Right lobe of liver (tissue), 4 donors: ENCODE data around the gene SLC12A3.

Experiments
- CTCF ChIP-seq, 4 donors: fragments of 200-600 bp in 3 of 4; fragments of 450-650 bp in 1 of 4; IDR thresholded peaks; one replicate each; pipeline versions ENCODE4 v1.5.1 to v1.8.0; 2016 to 2022; ENCODE audit warnings: antibody characterized with exemption in 4 of 4, mild to moderate bottlenecking in 2 of 4
- POLR2A ChIP-seq: fragments of 450-650 bp; IDR thresholded peaks from one replicate; pipeline ENCODE4 v1.6.1; 2017; ENCODE audit warnings: antibody characterized with exemption, mild to moderate bottlenecking
- donor health status: DM: no; HTN: no; CAD: no.
- donor health status: DM: no; HTN: no; CAD: no.
- donor health status: DM: no; HTN: yes; CAD: no.

- TF ChIP-seq CTCF (IDR thresholded peaks at IDR 0.05) (no peak), POLR2A (no peak)
Observed at GRCh38 chr16:56848029-56848936, 16.7 kb upstream of the SLC12A3 start.
